H9 (cell line): ENCODE measurements around the gene YIPF4. TPM values are rescaled to one million over a fixed set of nuclear protein-coding genes. Genes with fewer than 3 reads are reported as not detected.

Source experiments
- DNase-seq: peaks from one replicate; pipeline ENCODE4 v3.0.0-alpha.2; 2017
- H2AFZ ChIP-seq: one replicate; pipeline ENCODE4 v1.6.1; 2013; ENCODE audit warnings: mild to moderate bottlenecking, low read length, control low read depth, moderate library complexity
- H2AK5ac ChIP-seq: 2 replicates; pipeline ENCODE4 v1.6.1; 2013; ENCODE audit warnings: low read length, control low read depth, mixed read lengths; ENCODE audit not compliant: insufficient read length
- H2BK120ac ChIP-seq: one replicate; pipeline ENCODE4 v1.6.1; 2013; ENCODE audit warnings: low read depth, mild to moderate bottlenecking, low read length, control low read depth, inconsistent platforms; ENCODE audit not compliant: poor library complexity, severe bottlenecking
- H2BK12ac ChIP-seq: 2 replicates; pipeline ENCODE4 v1.6.1; 2013; ENCODE audit warnings: low read length, control low read depth, mixed read lengths, low read depth; ENCODE audit not compliant: insufficient read length
- H2BK15ac ChIP-seq: 2 replicates; pipeline ENCODE4 v1.6.1; 2013; ENCODE audit warnings: low read depth, low read length, control low read depth
- H2BK20ac ChIP-seq: one replicate; pipeline ENCODE4 v1.6.1; 2013; ENCODE audit warnings: low read depth, mild to moderate bottlenecking, low read length, control low read depth, inconsistent platforms; ENCODE audit not compliant: poor library complexity, severe bottlenecking
- H2BK5ac ChIP-seq: 2 replicates; pipeline ENCODE4 v1.6.1; 2013; ENCODE audit warnings: low read length, control low read depth, mixed read lengths; ENCODE audit not compliant: insufficient read length
- H3K14ac ChIP-seq: 2 replicates; pipeline ENCODE4 v1.6.1; 2013; ENCODE audit warnings: low read length, control low read depth; ENCODE audit not compliant: insufficient read depth
- H3K18ac ChIP-seq: 2 replicates; pipeline ENCODE4 v1.6.1; 2013; ENCODE audit warnings: low read depth, mild to moderate bottlenecking, mixed read lengths, low read length, control low read depth; ENCODE audit not compliant: insufficient read length
- H3K23ac ChIP-seq: 2 replicates; pipeline ENCODE4 v1.6.1; 2013; ENCODE audit warnings: low read length, control low read depth, mixed read lengths, low read depth; ENCODE audit not compliant: insufficient read length
- H3K23me2 ChIP-seq: 2 replicates; pipeline ENCODE4 v1.6.1; 2013; ENCODE audit warnings: low read depth, mild to moderate bottlenecking, mixed read lengths, low read length, control low read depth; ENCODE audit not compliant: insufficient read length, poor library complexity, severe bottlenecking
- H3K27ac ChIP-seq: 2 replicates; pipeline ENCODE4 v1.5.1; 2013; ENCODE audit warnings: low read length, control low read depth, mixed read lengths, low read depth; ENCODE audit not compliant: insufficient read length
- H3K27me3 ChIP-seq: 2 replicates; pipeline ENCODE4 v1.6.1; 2013; ENCODE audit warnings: low read length, control low read depth, inconsistent platforms; ENCODE audit not compliant: insufficient read depth
- H3K4ac ChIP-seq: 2 replicates; pipeline ENCODE4 v1.6.1; 2013; ENCODE audit warnings: low read depth, mild to moderate bottlenecking, control low read depth, inconsistent platforms, low read length, moderate library complexity
- H3K4me1 ChIP-seq: 2 replicates; pipeline ENCODE4 v1.6.1; 2013; ENCODE audit warnings: low read length, control low read depth, inconsistent platforms; ENCODE audit not compliant: insufficient read depth
- H3K4me2 ChIP-seq: 2 replicates; pipeline ENCODE4 v1.6.1; 2013; ENCODE audit warnings: low read length, control low read depth, mixed read lengths; ENCODE audit not compliant: insufficient read length, insufficient read depth
- H3K56ac ChIP-seq: 2 replicates; pipeline ENCODE4 v1.6.1; 2013; ENCODE audit warnings: low read depth, mild to moderate bottlenecking, mixed read lengths, low read length, control low read depth; ENCODE audit not compliant: insufficient read length
- H3K79me1 ChIP-seq: 2 replicates; pipeline ENCODE4 v1.6.1; 2013; ENCODE audit warnings: low read depth, mild to moderate bottlenecking, moderate library complexity, low read length, control low read depth, inconsistent platforms; ENCODE audit not compliant: insufficient read depth, poor library complexity, severe bottlenecking
- H3K79me2 ChIP-seq: 2 replicates; pipeline ENCODE4 v1.6.1; 2013; ENCODE audit warnings: low read length, control low read depth, inconsistent platforms; ENCODE audit not compliant: insufficient read depth
- H3K9ac ChIP-seq: 2 replicates; pipeline ENCODE4 v1.6.1; 2013; ENCODE audit warnings: low read length, control low read depth, mixed read lengths; ENCODE audit not compliant: insufficient read length; ENCODE audit errors: extremely low read depth
- H3K9me3 ChIP-seq: one replicate; pipeline ENCODE4 v1.6.1; 2013; ENCODE audit warnings: low read depth, low read length, inconsistent platforms; ENCODE audit not compliant: control insufficient read depth
- H3T11ph ChIP-seq: one replicate; pipeline ENCODE4 v1.6.1; 2013; ENCODE audit warnings: mild to moderate bottlenecking, low read length, control low read depth, inconsistent platforms
- H4K20me1 ChIP-seq: one replicate; pipeline ENCODE4 v1.6.1; 2013; ENCODE audit not compliant: control insufficient read depth, insufficient read length, insufficient read depth
- H4K5ac ChIP-seq: 2 replicates; pipeline ENCODE4 v1.6.1; 2013; ENCODE audit warnings: low read depth, mild to moderate bottlenecking, mixed read lengths, low read length, control low read depth; ENCODE audit not compliant: insufficient read length
- H4K8ac ChIP-seq: replicated peaks from 2 replicates; pipeline ENCODE4 v1.6.1; 2013; ENCODE audit warnings: low read length, control low read depth, mixed read lengths, low read depth; ENCODE audit not compliant: insufficient read length
- H4K91ac ChIP-seq: 2 replicates; pipeline ENCODE4 v1.6.1; 2013; ENCODE audit warnings: low read depth, mild to moderate bottlenecking, moderate library complexity, mixed read lengths, low read length, control low read depth; ENCODE audit not compliant: insufficient read length
- H3K27ac Mint-ChIP-seq, 3 experiments: 2 replicates in 2 of 3; 3 replicates in 1 of 3; pipeline ENCODE4 v1.8.0; 2020 to 2021; ENCODE audit warnings: mixed read lengths in 3 of 3, mild to moderate bottlenecking in 1 of 3, moderate library complexity in 1 of 3
- H3K27me3 Mint-ChIP-seq: 2 replicates; pipeline ENCODE4 v1.8.0; 2021; ENCODE audit warnings: low read depth, mild to moderate bottlenecking, moderate library complexity, mixed read lengths
- H3K36me3 Mint-ChIP-seq, 3 experiments: 2 replicates in 2 of 3; 3 replicates in 1 of 3; pipeline ENCODE4 v1.8.0; 2020 to 2021; ENCODE audit warnings: low read depth in 3 of 3, mixed read lengths in 3 of 3; ENCODE audit not compliant: insufficient read depth in 1 of 3
- H3K4me1 Mint-ChIP-seq, 2 experiments: 2 replicates each; pipeline ENCODE4 v1.8.0; 2020; ENCODE audit warnings: mixed read lengths in 2 of 2
- H3K4me3 Mint-ChIP-seq, 2 experiments: 2 replicates in 1 of 2; 3 replicates in 1 of 2; pipeline ENCODE4 v1.8.0; 2020 to 2021; ENCODE audit warnings: mild to moderate bottlenecking in 2 of 2, mixed read lengths in 2 of 2, moderate library complexity in 1 of 2
- H3K9me3 Mint-ChIP-seq, 2 experiments: 2 replicates in 1 of 2; 3 replicates in 1 of 2; pipeline ENCODE4 v1.8.0; 2020; ENCODE audit warnings: mild to moderate bottlenecking in 2 of 2, mixed read lengths in 2 of 2, moderate library complexity in 1 of 2
- WGBS: extraction: QIAGEN DNeasy Blood & Tissue Kit; methylation state at CpG from one replicate; pipeline ENCODE4 v1.1.7; 2013; ENCODE audit warnings: missing lambda C conversion rate, low lambda C conversion rate, mixed read lengths; ENCODE audit not compliant: insufficient read length; ENCODE audit errors: extremely low coverage; 5-methylcytosine and 5-hydroxymethylcytosine counted together
- total RNA-seq: library from RNA; stranded (reverse); gene quantifications from 2 replicates; pipeline ENCODE4 v1.2.1, GENCODE V29; 2021
- TF ChIP-seq, protein P1 (sequence below): fragments of 200-600 bp; sonication (generic); conservative IDR thresholded peaks from 3 replicates; pipeline ENCODE4 v1.8.0; 2021; ENCODE audit warnings: antibody characterized with exemption, mild to moderate bottlenecking

The YIPF4 gene
- total RNA-seq, 1 experiment from 2014 or later = 26.2 TPM

DNA sequence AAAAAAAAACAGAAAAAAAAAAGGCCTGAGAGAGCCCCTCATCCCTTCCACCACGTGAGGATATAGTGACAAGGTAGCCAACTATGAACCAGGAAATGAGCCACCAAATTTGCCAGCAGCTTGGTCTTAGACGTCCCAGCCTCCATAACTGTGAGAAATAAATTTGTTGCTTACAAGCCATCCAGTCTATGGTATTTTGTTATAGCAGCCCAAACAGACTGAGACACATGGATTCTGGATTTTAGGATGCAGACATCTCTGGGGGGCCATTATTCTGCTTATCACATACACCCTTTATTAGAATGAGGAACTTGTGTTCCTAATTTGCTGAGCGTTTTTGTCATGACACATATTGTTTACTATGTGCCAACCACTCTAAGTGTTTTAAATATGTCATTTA, 5.4 kb upstream of the YIPF4 start:
- H3K79me2 ChIP-seq = no peaks in the 10 kb centered on the region
- H3K4me2 ChIP-seq = no peak overlapping the region
- H3T11ph ChIP-seq = no peak overlapping the region
- H3K14ac ChIP-seq = no peak overlapping the region
- no peaks in the 10 kb centered on the region for H3K4me1 ChIP-seq
- H2AFZ ChIP-seq = no peak overlapping the region
- no peak overlapping the region for H3K27ac ChIP-seq
- H3K9me3 Mint-ChIP-seq = no peaks in the 10 kb centered on the region
- H4K8ac ChIP-seq = no peak overlapping the region
- no peak for DNase-seq
- H3K36me3 Mint-ChIP-seq = no peaks in the 10 kb centered on the region; a peak in 1 of 7 replicates
- TF ChIP-seq, protein P1, sequence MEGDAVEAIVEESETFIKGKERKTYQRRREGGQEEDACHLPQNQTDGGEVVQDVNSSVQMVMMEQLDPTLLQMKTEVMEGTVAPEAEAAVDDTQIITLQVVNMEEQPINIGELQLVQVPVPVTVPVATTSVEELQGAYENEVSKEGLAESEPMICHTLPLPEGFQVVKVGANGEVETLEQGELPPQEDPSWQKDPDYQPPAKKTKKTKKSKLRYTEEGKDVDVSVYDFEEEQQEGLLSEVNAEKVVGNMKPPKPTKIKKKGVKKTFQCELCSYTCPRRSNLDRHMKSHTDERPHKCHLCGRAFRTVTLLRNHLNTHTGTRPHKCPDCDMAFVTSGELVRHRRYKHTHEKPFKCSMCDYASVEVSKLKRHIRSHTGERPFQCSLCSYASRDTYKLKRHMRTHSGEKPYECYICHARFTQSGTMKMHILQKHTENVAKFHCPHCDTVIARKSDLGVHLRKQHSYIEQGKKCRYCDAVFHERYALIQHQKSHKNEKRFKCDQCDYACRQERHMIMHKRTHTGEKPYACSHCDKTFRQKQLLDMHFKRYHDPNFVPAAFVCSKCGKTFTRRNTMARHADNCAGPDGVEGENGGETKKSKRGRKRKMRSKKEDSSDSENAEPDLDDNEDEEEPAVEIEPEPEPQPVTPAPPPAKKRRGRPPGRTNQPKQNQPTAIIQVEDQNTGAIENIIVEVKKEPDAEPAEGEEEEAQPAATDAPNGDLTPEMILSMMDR = no peak
- no peak overlapping the region for H3K27ac Mint-ChIP-seq
- no peaks in the 10 kb centered on the region for H3K9me3 ChIP-seq
- no peak overlapping the region for H3K4me3 Mint-ChIP-seq
- H2BK15ac ChIP-seq = no peak overlapping the region
- peaks cover 0 to 4% of the 10 kb centered on the region in 2 experiments; a peak in 2 of 4 replicates for H3K4me1 Mint-ChIP-seq
- no peak overlapping the region for H4K5ac ChIP-seq
- no peak overlapping the region for H4K91ac ChIP-seq
- no peak overlapping the region for H2BK20ac ChIP-seq
- H3K27me3 ChIP-seq = no peaks in the 10 kb centered on the region
- H4K20me1 ChIP-seq = no peaks in the 10 kb centered on the region
- H3K56ac ChIP-seq = no peak overlapping the region
- no peak overlapping the region for H2AK5ac ChIP-seq
- H2BK12ac ChIP-seq = no peak overlapping the region
- H3K18ac ChIP-seq = no peak overlapping the region
- no CpG with 5 or more reads among the region's 3 CpGs for WGBS
- H3K27me3 Mint-ChIP-seq = peaks cover 31% of the 10 kb centered on the region
- H3K4ac ChIP-seq = no peak overlapping the region
- no peak overlapping the region for H3K23ac ChIP-seq
- H3K9ac ChIP-seq = no peak overlapping the region
- H3K23me2 ChIP-seq = no peaks in the 10 kb centered on the region
- H3K79me1 ChIP-seq = no peaks in the 10 kb centered on the region
- no peak overlapping the region for H2BK5ac ChIP-seq
- no peak overlapping the region for H2BK120ac ChIP-seq
